D721Med (cell line): Measurements from ENCODE around the gene FN3K.

Experiments
- DNase-seq: peaks from one replicate; pipeline ENCODE4 v3.0.0; 2011; ENCODE audit warnings: low spot score; ENCODE audit not compliant: insufficient read length
- FAIRE-seq: peaks from 2 replicates; lab custom pipeline; 2011; peaks lifted over from hg19 to GRCh38; lab: Jason Lieb, UNC
- TF ChIP-seq, protein P1 (sequence below): IDR thresholded peaks from 2 replicates; pipeline ENCODE4 v1.5.1; 2012; ENCODE audit warnings: mild to moderate bottlenecking, control low read depth; ENCODE audit not compliant: insufficient read depth; ENCODE audit errors: missing control alignments

FN3K gene

DNA sequence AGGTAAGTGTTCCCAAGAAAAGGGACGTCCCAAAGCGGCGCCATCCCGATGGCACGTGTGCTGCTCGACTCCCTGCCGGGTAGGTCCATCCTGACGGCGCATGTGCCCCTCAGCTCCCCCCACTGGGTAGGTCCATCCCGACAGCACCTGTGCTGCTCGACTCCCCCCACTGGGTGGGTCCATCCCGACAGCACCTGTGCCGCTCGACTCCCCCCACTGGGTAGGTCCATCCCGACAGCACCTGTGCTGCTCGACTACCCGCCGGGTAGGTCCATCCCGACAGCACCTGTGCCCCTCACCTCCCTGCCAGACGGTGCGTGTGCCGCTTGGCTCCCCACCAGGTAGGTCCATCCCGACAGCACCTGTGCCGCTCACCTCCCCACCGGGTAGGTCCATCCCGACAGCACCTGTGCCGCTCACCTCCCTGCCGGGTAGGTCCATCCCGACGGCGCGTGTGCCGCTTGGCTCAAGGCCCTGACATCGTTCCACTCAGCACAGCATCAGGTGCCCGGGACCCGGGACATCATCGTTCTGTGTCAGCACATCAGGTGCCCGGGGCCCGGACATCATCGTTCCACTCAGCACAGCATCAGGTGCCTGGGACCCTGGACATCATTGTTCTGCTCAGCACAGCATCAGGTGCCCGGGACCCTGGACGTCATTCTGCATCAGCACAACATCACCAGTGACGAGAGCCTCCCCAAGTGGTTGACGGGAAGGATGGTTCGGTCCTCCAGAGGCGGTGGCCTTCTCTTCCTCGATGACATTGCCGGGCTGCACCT is 5.7 kb upstream of the FN3K start:
- FAIRE-seq (no peak), DNase-seq (no peak)

DNA sequence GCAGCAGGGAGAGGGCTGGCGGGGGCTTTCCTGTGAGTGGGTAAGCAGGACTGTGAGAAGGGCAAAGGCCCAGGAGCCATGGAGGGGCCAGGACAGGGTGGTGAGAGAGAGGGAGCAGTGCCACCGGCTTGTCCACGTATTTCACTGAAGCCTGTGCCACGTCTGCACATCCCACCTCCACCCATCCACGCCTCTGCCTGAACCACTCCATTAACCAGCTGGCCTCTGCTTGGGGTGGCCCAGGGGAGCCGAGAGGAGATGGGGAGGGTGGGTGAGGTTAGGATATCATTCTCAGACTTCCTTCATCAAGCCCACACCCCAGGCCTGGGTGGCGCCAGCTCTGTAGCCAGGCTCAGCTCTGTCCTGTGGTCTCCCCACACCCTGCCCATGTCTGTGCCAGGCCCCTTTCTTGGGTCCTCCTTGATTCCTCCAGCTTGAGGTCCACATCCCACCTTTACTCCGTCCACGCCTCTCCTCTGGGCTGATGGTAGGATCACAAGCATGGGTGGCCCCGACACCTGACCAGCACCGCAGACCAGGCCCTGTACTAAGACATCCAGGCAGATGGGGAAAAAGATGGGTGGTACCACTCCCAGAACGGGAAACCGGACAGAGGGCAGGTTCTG is 3.2 kb upstream of the FN3K start:
- TF ChIP-seq, protein P1, sequence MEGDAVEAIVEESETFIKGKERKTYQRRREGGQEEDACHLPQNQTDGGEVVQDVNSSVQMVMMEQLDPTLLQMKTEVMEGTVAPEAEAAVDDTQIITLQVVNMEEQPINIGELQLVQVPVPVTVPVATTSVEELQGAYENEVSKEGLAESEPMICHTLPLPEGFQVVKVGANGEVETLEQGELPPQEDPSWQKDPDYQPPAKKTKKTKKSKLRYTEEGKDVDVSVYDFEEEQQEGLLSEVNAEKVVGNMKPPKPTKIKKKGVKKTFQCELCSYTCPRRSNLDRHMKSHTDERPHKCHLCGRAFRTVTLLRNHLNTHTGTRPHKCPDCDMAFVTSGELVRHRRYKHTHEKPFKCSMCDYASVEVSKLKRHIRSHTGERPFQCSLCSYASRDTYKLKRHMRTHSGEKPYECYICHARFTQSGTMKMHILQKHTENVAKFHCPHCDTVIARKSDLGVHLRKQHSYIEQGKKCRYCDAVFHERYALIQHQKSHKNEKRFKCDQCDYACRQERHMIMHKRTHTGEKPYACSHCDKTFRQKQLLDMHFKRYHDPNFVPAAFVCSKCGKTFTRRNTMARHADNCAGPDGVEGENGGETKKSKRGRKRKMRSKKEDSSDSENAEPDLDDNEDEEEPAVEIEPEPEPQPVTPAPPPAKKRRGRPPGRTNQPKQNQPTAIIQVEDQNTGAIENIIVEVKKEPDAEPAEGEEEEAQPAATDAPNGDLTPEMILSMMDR: no peak
- FAIRE-seq (no peak), DNase-seq (no peak)

More for the DNA sequence above, 5.7 kb upstream of the FN3K start:
- TF ChIP-seq, protein P1: no peak

DNA sequence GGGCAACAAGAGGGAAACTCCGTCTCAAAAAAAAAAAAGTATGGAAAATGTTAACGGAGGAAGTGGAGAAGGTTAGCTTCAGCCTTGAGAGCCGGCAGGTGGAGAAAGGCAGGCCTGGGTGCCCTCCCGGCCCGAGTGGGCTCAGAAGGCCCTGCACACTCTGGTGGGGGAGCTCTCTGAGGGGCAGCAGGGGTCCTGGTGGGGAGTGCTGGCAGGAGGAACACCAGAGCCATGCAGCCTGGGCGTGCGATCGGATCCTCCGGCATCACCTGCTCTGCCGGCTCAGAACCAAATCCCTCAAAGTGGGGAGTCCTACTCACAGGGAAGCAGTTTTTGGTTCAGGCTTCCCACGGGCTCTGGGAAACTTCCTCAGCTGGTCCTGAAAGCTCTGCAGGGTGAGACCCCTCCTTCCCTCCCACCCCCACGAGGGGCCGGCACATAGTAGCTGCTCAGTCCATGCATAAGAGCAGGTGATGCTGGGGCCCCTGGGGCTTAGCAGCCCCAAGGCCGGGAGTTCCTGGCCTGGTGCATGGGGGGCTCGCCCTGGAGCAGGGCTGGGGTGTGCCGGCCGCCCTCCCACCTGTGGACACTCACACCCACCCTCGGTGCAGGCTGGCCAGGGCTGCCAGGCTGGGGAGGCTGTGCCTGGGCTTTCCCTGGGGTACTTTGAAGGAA is 1.2 kb downstream of the FN3K start:
- no peak for DNase-seq
- TF ChIP-seq, protein P1: no peak
- no peak for FAIRE-seq

DNA sequence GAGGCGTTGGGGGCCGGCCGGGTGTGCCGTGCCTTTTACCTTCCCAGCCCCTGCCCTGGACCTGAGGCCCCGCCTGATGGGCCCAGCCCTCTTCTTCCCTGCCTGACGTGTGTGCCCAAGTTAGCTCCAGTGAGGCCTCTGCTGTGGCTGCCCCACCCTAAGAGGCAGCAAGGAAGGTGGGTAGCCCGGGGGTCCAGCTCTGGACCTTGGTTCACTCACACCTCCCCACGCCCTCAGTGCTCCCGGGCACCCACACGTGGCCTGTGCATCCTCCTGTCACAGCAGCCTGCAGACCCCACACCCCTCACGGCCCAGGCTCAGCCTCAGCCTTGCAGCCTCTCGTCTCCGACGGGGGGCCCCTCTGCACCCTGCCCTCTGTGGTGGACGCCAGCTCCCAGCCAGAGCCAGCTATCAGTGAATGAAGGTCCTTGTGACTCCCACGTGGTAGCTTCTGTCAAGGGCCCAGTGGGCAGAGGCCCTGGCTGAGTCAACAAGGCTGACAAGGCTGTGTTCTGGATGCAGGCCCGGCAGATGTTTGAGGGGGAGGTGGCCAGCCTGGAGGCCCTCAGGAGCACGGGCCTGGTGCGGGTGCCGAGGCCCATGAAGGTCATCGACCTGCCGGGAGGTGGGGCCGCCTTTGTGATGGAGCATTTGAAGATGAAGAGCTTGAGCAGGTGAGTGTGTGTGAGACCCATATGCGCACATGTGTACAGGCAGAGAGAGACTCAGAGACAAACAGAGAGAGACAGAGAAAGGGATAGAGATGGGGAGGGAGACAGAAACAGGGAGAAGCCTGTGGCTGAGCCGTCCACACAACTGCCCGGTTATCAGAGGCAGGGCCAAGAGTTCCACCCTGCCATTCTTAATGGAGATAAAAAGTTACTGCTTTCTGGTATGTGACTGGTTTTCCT is 2.8 kb downstream of the FN3K start:
- FAIRE-seq: no peak
- DNase-seq: no peak
- TF ChIP-seq, protein P1: no peak

DNA sequence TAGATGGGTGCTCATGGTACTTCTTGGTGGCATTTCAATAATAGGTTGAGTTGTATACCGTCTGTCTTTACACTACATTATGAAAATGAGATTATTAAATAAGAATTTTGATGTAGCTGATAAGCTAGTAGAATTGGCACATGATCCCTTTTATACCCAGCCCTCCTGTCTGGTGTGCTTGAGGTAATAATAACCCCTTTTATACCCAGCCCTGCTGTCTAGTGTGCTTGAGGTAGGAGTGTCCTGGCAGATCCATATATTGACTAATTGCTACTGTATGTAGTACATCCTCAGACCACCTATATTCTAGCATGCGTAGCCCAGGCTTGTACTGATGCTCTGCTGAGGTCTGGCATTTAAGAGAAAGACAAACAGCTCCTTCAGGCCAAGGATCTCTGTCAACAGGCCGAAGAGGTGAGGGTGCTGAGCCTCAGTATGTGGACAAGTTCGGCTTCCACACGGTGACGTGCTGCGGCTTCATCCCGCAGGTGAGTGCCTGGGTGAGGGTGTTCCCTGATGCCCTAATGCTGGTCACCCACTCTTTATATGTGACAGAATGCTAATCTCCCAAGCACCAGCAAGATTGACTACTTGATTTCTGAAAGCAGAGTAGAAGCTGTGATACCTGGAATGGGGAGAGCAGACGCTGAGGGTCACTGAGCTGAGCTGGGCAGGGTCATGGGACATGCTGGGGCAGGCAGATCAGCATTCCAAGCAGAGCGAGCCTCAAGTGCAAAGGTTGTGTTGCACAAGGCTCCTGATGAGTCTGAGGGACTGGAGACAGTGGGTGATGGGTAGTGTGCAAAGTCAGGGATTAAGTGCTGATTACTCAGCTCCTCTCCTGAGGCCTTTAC is 5.7 kb downstream of the FN3K start:
- DNase-seq (no peak), FAIRE-seq (no peak)
- TF ChIP-seq, protein P1: no peak
